Endothelial cell of umbilical vein (primary cell): Measurements from ENCODE around the gene UNC13D. TPM values are rescaled to one million over a fixed set of nuclear protein-coding genes. Genes with fewer than 3 reads are reported as not detected.
A peak's percentile ranks its signal among the peaks of the same experiment; 100 is the strongest.

Source experiments
- BruUV-seq: library from RNA; stranded (reverse); fragments of 400-500 nt; replicated peaks from 2 replicates; lab custom pipeline; 2021; lab: Mats Ljungman, UMichigan
- CTCF ChIA-PET: fragments of 300-600, 350-600 bp; sonication (Branson Sonifier 250); formaldehyde crosslinking; loops from one replicate; lab custom pipeline; 2021; ENCODE audit warnings: antibody characterized with exemption, inconsistent platforms; lab: Charles Lee
- POLR2A ChIA-PET: fragments of 300-600, 350-600 bp; sonication (Branson Sonifier 250); formaldehyde crosslinking; loops from one replicate; lab custom pipeline; 2021; ENCODE audit warnings: antibody characterized with exemption, inconsistent platforms; lab: Charles Lee
- DNase-seq: peaks from one replicate; pipeline ENCODE4 v3.0.0-alpha.2; 2011; ENCODE audit warnings: low read depth, low spot score
- FAIRE-seq: peaks from 2 replicates; lab custom pipeline; 2011; peaks lifted over from hg19 to GRCh38; lab: Jason Lieb, UNC
- H2AFZ ChIP-seq: 2 replicates; pipeline ENCODE4 v1.6.0; 2012; ENCODE audit warnings: low read depth, low read length, control low read depth, inconsistent platforms
- H3K27ac ChIP-seq: 2 replicates; pipeline ENCODE4 v1.5.1; 2011; ENCODE audit warnings: low read depth, mild to moderate bottlenecking, control low read depth, low read length, moderate library complexity; ENCODE audit not compliant: insufficient read depth
- H3K27me3 ChIP-seq, 2 experiments: 2 replicates each; pipeline versions ENCODE4 v1.6.0 to v1.6.1; 2011; ENCODE audit warnings: low read length in 2 of 2, mixed read lengths in 1 of 2; ENCODE audit not compliant: control insufficient read depth in 2 of 2, insufficient read depth in 2 of 2
- H3K36me3 ChIP-seq, 2 experiments: 2 replicates in 1 of 2; 3 replicates in 1 of 2; pipeline ENCODE4 v1.5.1; 2011; ENCODE audit warnings: low read length in 2 of 2, mild to moderate bottlenecking in 1 of 2, moderate library complexity in 1 of 2; ENCODE audit not compliant: control insufficient read depth in 2 of 2, insufficient read depth in 2 of 2; ENCODE audit errors: extremely low read depth in 1 of 2
- H3K4me1 ChIP-seq: 3 replicates; pipeline ENCODE4 v1.5.1; 2011; ENCODE audit warnings: mild to moderate bottlenecking, low read length; ENCODE audit not compliant: control insufficient read depth, insufficient read depth; ENCODE audit errors: extremely low read depth
- H3K4me2 ChIP-seq: 2 replicates; pipeline ENCODE4 v1.6.1; 2011; ENCODE audit warnings: low read length, control low read depth, mixed read lengths; ENCODE audit not compliant: insufficient read depth
- H3K4me3 ChIP-seq, 3 experiments: fragments of 200-600 bp in 1 of 3; sonication (generic), shearing (Covaris generic) in 1 of 3; replicated peaks in 1 of 3; 2 replicates each; pipeline ENCODE4 v1.5.1; 2011 to 2016; ENCODE audit warnings: control low read depth in 3 of 3, low read length in 3 of 3, mild to moderate bottlenecking in 2 of 3, inconsistent platforms in 1 of 3, low read depth in 1 of 3, moderate library complexity in 1 of 3; ENCODE audit not compliant: insufficient read depth in 1 of 3
- H3K79me2 ChIP-seq: 2 replicates; pipeline ENCODE4 v1.6.0; 2012; ENCODE audit warnings: low read length, inconsistent platforms; ENCODE audit not compliant: control insufficient read depth, insufficient read depth
- H3K9ac ChIP-seq: replicated peaks from 2 replicates; pipeline ENCODE3; 2011; ENCODE audit warnings: low read length, control low read depth; ENCODE audit not compliant: insufficient read depth; ENCODE audit errors: extremely low read depth
- H3K9me1 ChIP-seq: replicated peaks from 3 replicates; pipeline ENCODE4 v1.6.0; 2011; ENCODE audit warnings: mild to moderate bottlenecking, low read length; ENCODE audit not compliant: control insufficient read depth, insufficient read depth; ENCODE audit errors: extremely low read depth
- H3K9me3 ChIP-seq: replicated peaks from 2 replicates; pipeline ENCODE4 v1.5.1; 2012; ENCODE audit warnings: low read length, inconsistent platforms; ENCODE audit not compliant: control insufficient read depth, insufficient read depth
- H4K20me1 ChIP-seq: replicated peaks from 2 replicates; pipeline ENCODE3; 2011; ENCODE audit warnings: mild to moderate bottlenecking, low read length; ENCODE audit not compliant: control insufficient read depth, insufficient read depth; ENCODE audit errors: extremely low read depth
- EZH2 ChIP-seq: IDR thresholded peaks from 2 replicates; pipeline ENCODE4 v1.6.1; 2012; ENCODE audit warnings: borderline replicate concordance, low read depth, mild to moderate bottlenecking, moderate library complexity, low read length, inconsistent platforms; ENCODE audit not compliant: severe bottlenecking
- GATA2 ChIP-seq: IDR thresholded peaks from 2 replicates; pipeline ENCODE4 v1.7.0; 2011; ENCODE audit warnings: low read depth, mild to moderate bottlenecking, moderate library complexity, mixed read lengths, low read length; ENCODE audit not compliant: insufficient read length, insufficient read depth
- JUN ChIP-seq: IDR thresholded peaks from 2 replicates; pipeline ENCODE4 v1.6.1; 2011; ENCODE audit warnings: borderline replicate concordance, low read depth; ENCODE audit not compliant: insufficient read length, insufficient read depth
- dilution Hi-C: fragments of 300-500 bp; cut with MboI; formaldehyde crosslinking; loops from one replicate; pipeline ENCODE4 v1.15.0; 2019; ENCODE audit warnings: low sequenced_read_pairs; ENCODE audit not compliant: extremely low pct_ligation_motif_present
- intact Hi-C: fragments of 100-400 bp; cut with micrococcal nuclease; formaldehyde crosslinking; loops from one replicate; pipeline ENCODE4 v1.10.0; 2022
- polyA plus RNA-seq, 4 experiments: library from polyadenylated mRNA; depleted of rRNA in 3 of 4; stranded (reverse) in 3 of 4; unstranded in 1 of 4; fragments of >200 nt; gene quantifications; 2 replicates each; pipeline versions ENCODE4 v1.2.1 to v1.2.3, GENCODE V29; 2011 to 2012; ENCODE audit warnings: missing spikeins in 1 of 4
- total RNA-seq: library from RNA; stranded (reverse); gene quantifications from 2 replicates; pipeline ENCODE4 v1.2.3, GENCODE V29; 2021

Gene UNC13D
- total and polyA plus RNA-seq, 2 donors (not counting 3 experiments of a cell fraction or from before 2014, with no cell fraction given) = 6.9 to 14.9 TPM

DNA sequence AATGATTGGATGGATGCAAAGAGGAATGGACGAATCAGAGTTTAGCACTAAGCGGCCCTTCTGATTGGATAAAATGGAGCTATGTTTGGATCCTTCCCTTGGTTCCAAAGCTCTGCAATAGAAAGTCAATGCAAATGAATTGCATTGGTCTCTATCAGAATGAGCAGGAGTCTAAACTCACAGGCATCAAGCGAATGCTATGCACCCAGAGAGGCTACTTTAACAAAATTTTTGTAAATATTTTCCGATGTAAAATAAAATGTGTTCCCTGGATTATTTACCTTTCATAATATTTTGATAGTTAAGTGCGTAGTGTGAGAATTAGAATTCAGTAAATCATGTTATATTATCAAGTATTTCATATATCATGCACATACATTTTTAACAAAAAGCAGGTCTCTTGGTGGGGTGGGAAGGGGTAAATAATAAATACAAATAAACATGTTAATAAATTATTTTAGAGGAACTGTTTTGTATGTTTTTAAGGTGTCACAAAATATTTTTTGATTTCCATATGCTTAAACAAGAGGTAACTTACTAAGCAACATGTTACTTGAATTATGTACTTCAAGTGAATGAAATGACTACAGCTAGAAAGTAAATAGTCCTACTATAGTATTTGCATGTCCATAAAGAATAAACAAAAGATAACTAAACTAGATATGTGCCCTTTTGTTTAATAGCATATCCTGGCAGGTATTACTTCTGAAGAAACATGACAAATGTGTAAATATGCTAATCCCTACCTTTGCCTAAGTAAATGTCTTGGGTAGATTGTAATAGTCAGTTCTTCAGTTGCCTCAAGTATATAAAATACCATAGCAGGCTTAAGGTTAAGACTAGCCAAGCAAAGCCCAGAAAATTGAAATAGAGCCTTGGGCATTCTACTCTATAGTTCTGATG lies 64.0 kb downstream of the UNC13D start:
- H3K4me2 ChIP-seq = peak overlapping the region; percentile 60
- POLR2A ChIA-PET = interaction anchor here (0.6 to 1.0 kb wide), 26 partner anchors 9 to 223 kb away, joined by 3 to 23 read pairs (median 4); partner anchors contain the start of genes ACOX1, GALK1, MRPL38 and TEN1
- H3K9ac ChIP-seq = no peak overlapping the region
- H3K79me2 ChIP-seq = peaks cover 18% of the 10 kb centered on the region
- no peaks in the 10 kb centered on the region for H3K9me3 ChIP-seq
- H3K9me1 ChIP-seq = no peaks in the 10 kb centered on the region
- TF ChIP-seq GATA2 (no peak), EZH2 (peak; percentile 66), JUN (no peak)
- FAIRE-seq (no peak), DNase-seq (no peak)
- no peak overlapping the region for H3K27ac ChIP-seq
- peaks cover 13 to 14% of the 10 kb centered on the region in 2 experiments for H3K36me3 ChIP-seq
- CTCF ChIA-PET = interaction anchor here (0.6 to 1.7 kb wide), 12 partner anchors 24 to 81 kb away, joined by 3 to 10 read pairs (median 4); partner anchors contain the start of gene WBP2
- no TSS peak for BruUV-seq
- H3K4me3 ChIP-seq = peak overlapping the region in 1 of 3 experiments; percentile 20
- no peak overlapping the region for H2AFZ ChIP-seq
- peaks cover 26% of the 10 kb centered on the region for H3K4me1 ChIP-seq
- peaks cover 6% of the 10 kb centered on the region for H4K20me1 ChIP-seq
- intact Hi-C loops = loop anchor here (1.0 to 10.0 kb wide), 4 partner anchors 47 to 225 kb away; partner anchors contain the start of genes CDK3 and TRIM65
- no peaks in the 10 kb centered on the region for H3K27me3 ChIP-seq
- dilution Hi-C loops = no loop called here
